ENCODE results near the gene COX7A2L.

DNA sequence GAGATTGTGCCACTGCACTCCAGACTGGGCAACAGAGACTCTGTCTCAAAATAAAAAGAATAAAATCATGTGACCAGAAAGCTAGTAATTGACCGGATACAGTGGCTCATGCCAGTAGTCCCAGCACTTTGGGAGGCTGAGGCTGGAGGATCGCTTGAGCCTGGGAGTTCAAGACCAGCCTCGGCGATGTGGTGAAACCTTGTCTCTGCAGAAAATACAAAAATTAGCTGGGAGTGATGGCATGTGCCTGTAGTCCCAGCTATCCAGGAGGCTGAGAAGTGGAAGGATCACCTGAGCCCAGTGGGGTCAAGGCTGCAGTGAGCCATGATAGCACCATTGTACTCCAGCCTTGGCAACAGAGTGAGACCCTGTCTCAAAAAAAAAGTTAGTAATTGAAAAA lies 36.8 kb downstream of the COX7A2L start:
- TF ChIP-seq, protein P1, sequence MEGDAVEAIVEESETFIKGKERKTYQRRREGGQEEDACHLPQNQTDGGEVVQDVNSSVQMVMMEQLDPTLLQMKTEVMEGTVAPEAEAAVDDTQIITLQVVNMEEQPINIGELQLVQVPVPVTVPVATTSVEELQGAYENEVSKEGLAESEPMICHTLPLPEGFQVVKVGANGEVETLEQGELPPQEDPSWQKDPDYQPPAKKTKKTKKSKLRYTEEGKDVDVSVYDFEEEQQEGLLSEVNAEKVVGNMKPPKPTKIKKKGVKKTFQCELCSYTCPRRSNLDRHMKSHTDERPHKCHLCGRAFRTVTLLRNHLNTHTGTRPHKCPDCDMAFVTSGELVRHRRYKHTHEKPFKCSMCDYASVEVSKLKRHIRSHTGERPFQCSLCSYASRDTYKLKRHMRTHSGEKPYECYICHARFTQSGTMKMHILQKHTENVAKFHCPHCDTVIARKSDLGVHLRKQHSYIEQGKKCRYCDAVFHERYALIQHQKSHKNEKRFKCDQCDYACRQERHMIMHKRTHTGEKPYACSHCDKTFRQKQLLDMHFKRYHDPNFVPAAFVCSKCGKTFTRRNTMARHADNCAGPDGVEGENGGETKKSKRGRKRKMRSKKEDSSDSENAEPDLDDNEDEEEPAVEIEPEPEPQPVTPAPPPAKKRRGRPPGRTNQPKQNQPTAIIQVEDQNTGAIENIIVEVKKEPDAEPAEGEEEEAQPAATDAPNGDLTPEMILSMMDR (IDR thresholded peaks at IDR 0.05), result no peak
- TF ChIP-seq POLR2A (IDR thresholded peaks at IDR 0.05; ENCODE audit: low read depth) (no peak), POLR2AphosphoS5 (IDR thresholded peaks at IDR 0.05) (no peak)
